ENCODE data around the gene XPO5.

DNA sequence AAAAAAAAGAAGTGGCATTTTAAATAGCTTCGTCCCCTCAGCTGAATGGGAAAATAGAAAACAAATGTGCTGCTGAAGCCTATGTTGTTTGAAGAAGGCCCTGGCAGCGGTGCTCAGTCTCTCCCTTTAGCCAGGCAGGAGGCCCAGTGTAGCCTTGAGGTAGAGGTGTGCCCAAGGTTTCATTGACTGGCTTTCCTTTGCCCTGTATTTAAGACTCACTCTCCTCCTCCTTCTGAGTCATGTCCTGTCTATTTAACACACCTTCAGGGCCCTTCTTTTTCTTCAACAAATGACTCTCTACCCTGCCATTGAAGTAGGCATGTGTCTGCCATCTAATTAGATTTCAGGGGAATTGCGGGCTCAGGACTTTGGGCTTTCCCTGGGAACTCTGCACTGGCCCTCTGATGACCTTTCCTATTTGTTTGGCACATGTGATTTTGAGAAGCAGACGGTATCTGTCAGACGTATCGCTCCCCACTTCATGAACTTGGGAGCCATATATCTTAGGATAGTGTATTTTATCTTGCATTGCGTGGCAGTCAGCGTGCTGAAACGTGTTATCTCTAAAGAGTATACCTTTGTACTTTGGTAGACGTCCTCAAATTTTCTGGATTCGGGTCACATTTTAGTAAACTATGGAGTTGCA, 94.1 kb downstream of the XPO5 start:
- TF ChIP-seq CTCF (IDR thresholded peaks at IDR 0.05) = no peak
- TF ChIP-seq POLR2A (IDR thresholded peaks at IDR 0.05) = no peak
